ENCODE measurements around the gene ATP5PD. TPM values are rescaled to one million over a fixed set of nuclear protein-coding genes. Genes with fewer than 3 reads are reported as not detected.
A peak's percentile ranks its signal among the peaks of the same experiment; 100 is the strongest.

Gene ATP5PD
- total RNA-seq, 1 experiment from 2014 or later: 362 TPM

- no peak for TF ChIP-seq CTCF (IDR thresholded peaks at IDR 0.05; ENCODE audit: unreplicated experiment)
- CTCF ChIA-PET: interaction anchor here (0.6 to 1.0 kb wide), 5 partner anchors 13 to 48 kb away, joined by 3 to 4 read pairs (median 3); no protein-coding TSS in a partner anchor
- no peaks in the 10 kb centered on the region for H3K9me3 Mint-ChIP-seq (ENCODE audit: unreplicated experiment)
- no peaks in the 10 kb centered on the region for H3K36me3 Mint-ChIP-seq (ENCODE audit: insufficient read depth, unreplicated experiment)
- DNase-seq (ENCODE audit: unreplicated experiment): no peak
- peaks cover 26% of the 10 kb centered on the region for H3K4me1 Mint-ChIP-seq (ENCODE audit: insufficient read depth, unreplicated experiment)
- no peak overlapping the region for H3K27ac Mint-ChIP-seq (ENCODE audit: low read depth, unreplicated experiment)
- H3K27me3 Mint-ChIP-seq (ENCODE audit: insufficient read depth, unreplicated experiment): no peaks in the 10 kb centered on the region
- no TSS peak for BruUV-seq (replicated peaks)
- POLR2A ChIA-PET: interaction anchor here (1.0 to 1.8 kb wide), 4 partner anchors 9 to 41 kb away, joined by 3 to 5 read pairs (median 4); no protein-coding TSS in a partner anchor
- intact Hi-C loops (cut with micrococcal nuclease): no loop called here
- H3K4me3 Mint-ChIP-seq (ENCODE audit: unreplicated experiment): no peak overlapping the region
Observed at GRCh38 chr17:75081611-75082540, 35.1 kb upstream of the ATP5PD start.

- intact Hi-C loops (cut with micrococcal nuclease): no loop called here
- BruUV-seq (replicated peaks): no TSS peak
- Mint-ChIP-seq H3K27ac (ENCODE audit: low read depth, unreplicated experiment) (peak overlapping the region; percentile 70), H3K9me3 (ENCODE audit: unreplicated experiment) (no peaks in the 10 kb centered on the region), H3K4me1 (ENCODE audit: insufficient read depth, unreplicated experiment) (peaks cover 19% of the 10 kb centered on the region), H3K27me3 (ENCODE audit: insufficient read depth, unreplicated experiment) (no peaks in the 10 kb centered on the region), H3K4me3 (ENCODE audit: unreplicated experiment) (peak overlapping the region; percentile 14), H3K36me3 (ENCODE audit: insufficient read depth, unreplicated experiment) (no peaks in the 10 kb centered on the region)
- CTCF ChIA-PET: interaction anchor here (1.2 to 2.7 kb wide), 2 partner anchors 10 to 34 kb away, joined by 9 to 16 read pairs; no protein-coding TSS in a partner anchor
- TF ChIP-seq CTCF (IDR thresholded peaks at IDR 0.05; ENCODE audit: unreplicated experiment): no peak
- DNase-seq (ENCODE audit: unreplicated experiment): no peak
- POLR2A ChIA-PET: interaction anchor here (0.6 to 1.9 kb wide), 16 partner anchors 9 to 123 kb away, joined by 3 to 21 read pairs (median 4); partner anchors contain the start of genes ARMC7, JPT1, MRPL58 and SLC16A5
Observed at GRCh38 chr17:75079023-75079373, 32.2 kb upstream of the ATP5PD start.

GRCh38 chr17:75078284-75079022 is 31.7 kb upstream of the ATP5PD start:
- POLR2A ChIA-PET: interaction anchor here (0.6 to 1.9 kb wide), 17 partner anchors 8 to 87 kb away, joined by 3 to 21 read pairs (median 4); partner anchors contain the start of genes ARMC7, JPT1, KCTD2 and MRPL58
- no TSS peak for BruUV-seq (replicated peaks)
- peak overlapping the region; percentile 14 for H3K4me3 Mint-ChIP-seq (ENCODE audit: unreplicated experiment)

More at GRCh38 chr17:75078284-75079022, 31.7 kb upstream of the ATP5PD start:
- H3K27me3 Mint-ChIP-seq (ENCODE audit: insufficient read depth, unreplicated experiment): no peaks in the 10 kb centered on the region
- H3K36me3 Mint-ChIP-seq (ENCODE audit: insufficient read depth, unreplicated experiment): no peaks in the 10 kb centered on the region
- peak overlapping the region; percentile 70 for H3K27ac Mint-ChIP-seq (ENCODE audit: low read depth, unreplicated experiment)
- no peak for TF ChIP-seq CTCF (IDR thresholded peaks at IDR 0.05; ENCODE audit: unreplicated experiment)
- H3K9me3 Mint-ChIP-seq (ENCODE audit: unreplicated experiment): no peaks in the 10 kb centered on the region
- H3K4me1 Mint-ChIP-seq (ENCODE audit: insufficient read depth, unreplicated experiment): peaks cover 19% of the 10 kb centered on the region
- CTCF ChIA-PET: interaction anchor here (0.7 to 2.7 kb wide), 3 partner anchors 9 to 52 kb away, joined by 3 to 16 read pairs (median 9); no protein-coding TSS in a partner anchor
- intact Hi-C loops (cut with micrococcal nuclease): no loop called here
- DNase-seq (ENCODE audit: unreplicated experiment): peak; percentile 66

Data from MCF 10A (cell line).